Kidney (tissue), 14 donors: ENCODE results near the gene ABCA4. TPM values are rescaled to one million over a fixed set of nuclear protein-coding genes. Genes with fewer than 3 reads are reported as not detected.

Source experiments
- DNase-seq, 5 donors: peaks; one replicate each; pipeline ENCODE4 v3.0.0-alpha.2; 2013 to 2020
- FAIRE-seq: peaks from 2 replicates; lab custom pipeline; 2012; peaks lifted over from hg19 to GRCh38; lab: Jason Lieb, UNC
- H3K27ac ChIP-seq, 2 donors: one replicate each; pipeline ENCODE4 v1.7.0; 2013; ENCODE audit warnings: low read depth in 2 of 2, low read length in 2 of 2, inconsistent platforms in 1 of 2
- H3K27me3 ChIP-seq: one replicate; pipeline ENCODE4 v1.7.1; 2013; ENCODE audit warnings: low read length, inconsistent platforms; ENCODE audit not compliant: control insufficient read depth, insufficient read depth
- H3K36me3 ChIP-seq, 3 donors: one replicate each; pipeline versions ENCODE4 v1.7.0 to v1.7.1; 2013; ENCODE audit warnings: low read length in 3 of 3, control low read depth in 1 of 3, inconsistent platforms in 1 of 3; ENCODE audit not compliant: insufficient read depth in 3 of 3, control insufficient read depth in 2 of 3
- H3K4me1 ChIP-seq, 3 donors: one replicate each; pipeline versions ENCODE4 v1.7.0 to v1.7.1; 2013; ENCODE audit warnings: low read length in 3 of 3, inconsistent platforms in 1 of 3, low read depth in 1 of 3; ENCODE audit not compliant: control insufficient read depth in 2 of 3, insufficient read depth in 2 of 3
- H3K4me3 ChIP-seq, 3 donors: one replicate each; pipeline versions ENCODE4 v1.7.0 to v1.8.1; 2013; ENCODE audit warnings: low read length in 3 of 3, control low read depth in 1 of 3, inconsistent platforms in 1 of 3
- H3K9ac ChIP-seq, 3 donors: one replicate each; pipeline versions ENCODE4 v1.7.0 to v1.7.1; 2013; ENCODE audit warnings: low read length in 3 of 3, control low read depth in 1 of 3, inconsistent platforms in 1 of 3
- H3K9me3 ChIP-seq, 3 donors: one replicate each; pipeline versions ENCODE4 v1.7.0 to v1.7.1; 2013; ENCODE audit warnings: low read length in 3 of 3, control low read depth in 1 of 3, inconsistent platforms in 1 of 3; ENCODE audit not compliant: control insufficient read depth in 2 of 3, insufficient read depth in 1 of 3
- intact Hi-C: fragments of 100-400 bp; cut with DNase I; formaldehyde crosslinking; loops from one replicate; pipeline ENCODE4 v1.11.1; 2022
- polyA plus RNA-seq: library from polyadenylated mRNA; stranded (reverse); fragments of 350-450 nt; fragmentation: Illumina TruSeq; extraction: RNeasy Lipid Tissue Mini Kit (QIAGEN cat#74804); gene quantifications from one replicate; pipeline ENCODE4 v1.2.3, GENCODE V29; 2014; ENCODE audit warnings: low read depth, low replicate concordance; ENCODE audit not compliant: insufficient read depth
- total RNA-seq: library from RNA; stranded (reverse); fragmentation: NEBNext Ultra II Directional; extraction: Animal tissue kit (Norgen Biotek cat#: 25700); gene quantifications from one replicate; pipeline ENCODE4 v1.2.1, GENCODE V29; 2021
- TF ChIP-seq, protein P1 (sequence below): IDR thresholded peaks from 3 replicates; pipeline ENCODE4 v1.5.1; 2012; ENCODE audit warnings: mild to moderate bottlenecking, moderate library complexity, borderline replicate concordance; ENCODE audit not compliant: insufficient read depth; ENCODE audit errors: extremely low read depth
- donor health status: control.
- donor health status: control.
- donor health status: control.
- donor health status: control.
- donor health status: control.
- donor health status: DM: yes; HTN: yes; CAD: no.
- donor health status: Normal renal cell carcinoma (clear cell type).

The ABCA4 gene
- total and polyA plus RNA-seq, 2 donors from 2014 or later = 1.5 to 2.1 TPM

DNA sequence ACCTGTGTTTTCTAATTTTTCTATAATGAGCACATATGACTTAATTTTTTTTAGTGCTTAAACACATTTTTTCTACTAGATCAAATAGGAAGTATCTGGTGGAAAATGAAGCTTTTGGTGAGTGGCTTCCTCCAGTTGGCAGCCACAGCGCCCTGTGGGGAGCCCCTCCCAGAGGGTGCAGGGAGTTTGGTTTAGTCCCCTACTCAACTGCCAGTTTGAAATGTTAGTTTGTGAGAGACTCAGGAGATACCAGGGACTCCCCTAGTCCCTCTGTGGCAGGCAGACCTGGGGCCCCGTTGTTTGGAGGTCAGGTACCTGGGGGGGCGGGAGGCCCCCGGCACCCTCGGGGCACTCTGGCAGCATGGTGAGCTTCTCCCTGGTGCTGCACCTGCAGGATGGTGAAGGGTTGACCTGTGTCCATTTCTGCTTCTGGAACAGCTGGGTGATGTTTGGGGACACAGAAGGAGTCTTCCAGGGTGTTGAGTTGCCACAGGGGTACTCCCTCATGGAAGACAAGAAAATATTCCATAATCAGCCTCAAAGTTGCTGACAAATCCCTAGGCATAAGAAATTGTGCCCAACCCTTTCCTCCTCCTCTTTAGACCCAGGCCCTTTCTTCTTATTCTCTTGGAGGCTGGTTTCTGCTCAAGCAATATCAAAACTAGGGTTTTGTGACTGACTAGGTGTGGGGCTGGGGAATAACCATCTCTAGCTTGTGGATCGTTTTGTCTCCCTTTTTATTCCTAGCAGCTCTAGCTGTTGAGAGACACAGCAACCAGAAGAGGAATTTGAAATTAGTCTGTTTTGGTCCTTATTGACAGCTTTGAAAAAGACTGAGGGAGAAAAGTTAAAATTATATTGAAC, 91.6 kb downstream of the ABCA4 start:
- FAIRE-seq (no peak), DNase-seq (no peak)
- Histone ChIP-seq H3K4me3 (no peak overlapping the region), H3K4me1 (no peaks in the 10 kb centered on the region), H3K36me3 (no peaks in the 10 kb centered on the region), H3K27me3 (no peaks in the 10 kb centered on the region), H3K27ac (no peak overlapping the region), H3K9ac (no peak overlapping the region), H3K9me3 (no peaks in the 10 kb centered on the region)
- intact Hi-C loops = loop anchor here (10.0 kb wide), 1 partner anchor 305 kb away; no protein-coding TSS in a partner anchor
- TF ChIP-seq, protein P1, sequence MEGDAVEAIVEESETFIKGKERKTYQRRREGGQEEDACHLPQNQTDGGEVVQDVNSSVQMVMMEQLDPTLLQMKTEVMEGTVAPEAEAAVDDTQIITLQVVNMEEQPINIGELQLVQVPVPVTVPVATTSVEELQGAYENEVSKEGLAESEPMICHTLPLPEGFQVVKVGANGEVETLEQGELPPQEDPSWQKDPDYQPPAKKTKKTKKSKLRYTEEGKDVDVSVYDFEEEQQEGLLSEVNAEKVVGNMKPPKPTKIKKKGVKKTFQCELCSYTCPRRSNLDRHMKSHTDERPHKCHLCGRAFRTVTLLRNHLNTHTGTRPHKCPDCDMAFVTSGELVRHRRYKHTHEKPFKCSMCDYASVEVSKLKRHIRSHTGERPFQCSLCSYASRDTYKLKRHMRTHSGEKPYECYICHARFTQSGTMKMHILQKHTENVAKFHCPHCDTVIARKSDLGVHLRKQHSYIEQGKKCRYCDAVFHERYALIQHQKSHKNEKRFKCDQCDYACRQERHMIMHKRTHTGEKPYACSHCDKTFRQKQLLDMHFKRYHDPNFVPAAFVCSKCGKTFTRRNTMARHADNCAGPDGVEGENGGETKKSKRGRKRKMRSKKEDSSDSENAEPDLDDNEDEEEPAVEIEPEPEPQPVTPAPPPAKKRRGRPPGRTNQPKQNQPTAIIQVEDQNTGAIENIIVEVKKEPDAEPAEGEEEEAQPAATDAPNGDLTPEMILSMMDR = no peak

DNA sequence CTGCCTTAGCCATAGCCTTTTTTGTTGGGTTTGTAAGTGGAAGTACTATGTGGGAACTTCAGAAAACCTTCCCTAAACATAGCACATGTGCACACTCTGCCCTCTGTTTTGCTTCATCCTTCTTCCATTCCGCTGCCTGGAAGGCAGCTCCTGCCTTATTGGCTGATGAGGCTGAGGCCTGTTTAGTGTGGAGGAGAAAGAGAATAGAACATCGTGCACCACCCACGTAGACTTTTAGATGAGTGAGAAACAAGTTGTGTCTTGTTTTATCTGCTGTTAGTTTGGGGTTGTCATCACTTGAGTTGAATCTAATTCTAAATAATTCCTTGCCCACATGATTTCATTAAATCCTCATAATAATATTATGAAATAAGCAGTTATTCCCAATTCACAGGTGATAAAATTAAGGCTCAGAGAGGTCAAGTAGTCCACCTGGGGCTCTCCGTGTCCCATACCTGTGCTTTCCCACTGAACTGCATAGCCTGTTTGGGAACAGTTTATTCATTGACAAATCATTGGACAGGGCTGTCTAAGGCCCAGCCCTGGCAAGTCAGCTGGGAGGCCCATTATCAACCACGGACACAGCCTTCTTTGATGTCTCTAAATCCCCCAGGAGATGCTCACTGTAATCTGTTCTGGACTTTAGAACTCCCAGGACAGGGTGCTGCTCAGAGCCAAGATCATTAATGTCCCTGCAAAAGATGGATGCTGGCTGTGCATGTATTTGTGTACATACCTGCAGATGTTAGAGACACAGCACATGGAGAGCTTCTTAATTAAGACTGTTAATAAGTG, 93.0 kb downstream of the ABCA4 start:
- intact Hi-C loops = loop anchor here (10.0 kb wide), 1 partner anchor 307 kb away; no protein-coding TSS in a partner anchor
- FAIRE-seq = no peak

DNA sequence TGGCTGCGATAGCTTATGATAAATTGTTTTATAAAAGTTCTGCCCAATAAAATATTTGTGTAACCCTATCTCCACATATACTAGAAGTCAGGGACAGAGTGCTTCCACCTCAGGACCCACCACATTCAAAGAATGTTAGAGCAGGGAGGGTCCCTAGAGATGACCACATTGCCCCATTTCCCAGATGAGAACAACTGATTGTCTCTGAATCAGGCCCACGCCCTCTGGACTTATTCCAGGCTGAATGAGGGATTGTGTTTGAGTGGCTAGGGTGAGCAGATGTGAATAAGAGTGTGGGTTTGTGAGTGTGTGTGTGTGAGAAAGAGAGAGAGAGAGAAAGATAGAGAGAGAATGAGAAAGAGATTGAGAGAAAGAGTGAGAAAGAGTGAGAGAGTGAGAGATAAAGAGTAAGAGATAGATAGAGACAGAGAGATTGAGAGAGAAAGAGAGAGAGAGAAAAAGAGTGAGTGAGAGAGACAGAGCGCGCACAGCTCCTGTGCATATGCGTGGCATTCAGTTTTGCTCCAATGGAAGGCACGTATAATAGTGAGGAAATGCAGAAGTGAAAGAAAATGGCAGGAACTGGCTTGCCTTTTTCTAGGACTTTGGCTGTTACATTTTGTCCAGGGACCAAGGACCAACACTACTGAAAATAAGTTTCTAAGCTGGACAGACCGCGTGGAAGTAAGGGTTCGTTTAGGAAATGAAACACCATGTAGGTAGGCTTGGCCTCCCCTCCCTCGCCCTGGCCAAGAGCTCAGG, 94.1 kb downstream of the ABCA4 start:
- TF ChIP-seq, protein P1 = no peak
- no peak overlapping the region for H3K27ac ChIP-seq
- no peaks in the 10 kb centered on the region for H3K27me3 ChIP-seq
- DNase-seq = no peak
- H3K36me3 ChIP-seq = no peaks in the 10 kb centered on the region
- H3K4me3 ChIP-seq = no peak overlapping the region
- intact Hi-C loops = loop anchor here (10.0 kb wide), 1 partner anchor 308 kb away; no protein-coding TSS in a partner anchor
- H3K4me1 ChIP-seq = no peaks in the 10 kb centered on the region
- no peak overlapping the region for H3K9ac ChIP-seq
- no peak for FAIRE-seq
- no peaks in the 10 kb centered on the region for H3K9me3 ChIP-seq

More for the DNA sequence above, 93.0 kb downstream of the ABCA4 start:
- Histone ChIP-seq H3K4me1 (no peaks in the 10 kb centered on the region), H3K27ac (no peak overlapping the region), H3K9ac (no peak overlapping the region), H3K27me3 (no peaks in the 10 kb centered on the region), H3K36me3 (no peaks in the 10 kb centered on the region), H3K4me3 (no peak overlapping the region), H3K9me3 (no peaks in the 10 kb centered on the region)
- TF ChIP-seq, protein P1 = no peak
- no peak for DNase-seq
